Body of pancreas (tissue), 4 donors: ENCODE measurements around the gene GUCY2F. TPM values are rescaled to one million over a fixed set of nuclear protein-coding genes. Genes with fewer than 3 reads are reported as not detected.

Source experiments
- ATAC-seq: fragments of 150-250 bp; one replicate; pipeline ENCODE4 v1.9.1; 2016
- DNase-seq, 4 donors: peaks; one replicate each; pipeline ENCODE4 v3.0.0-alpha.2; 2019
- H3K27ac ChIP-seq, 4 donors: fragments of 200-600 bp; sonication (generic); 1 replicate in 3 of 4; 2 replicates in 1 of 4; pipeline versions ENCODE4 v1.5.1 to v1.6.1; 2016 to 2019; ENCODE audit warnings: mild to moderate bottlenecking in 1 of 4, mixed read lengths in 1 of 4, moderate library complexity in 1 of 4
- H3K27me3 ChIP-seq, 2 donors: fragments of 200-600 bp; sonication (generic); one replicate each; pipeline ENCODE4 v1.6.0; 2016; ENCODE audit warnings: mild to moderate bottlenecking in 1 of 2
- H3K36me3 ChIP-seq, 2 donors: fragments of 200-600 bp; sonication (generic); replicated peaks in 1 of 2; 2 replicates each; pipeline ENCODE4 v1.5.1; 2016; ENCODE audit warnings: low read depth in 2 of 2; ENCODE audit not compliant: insufficient read depth in 1 of 2
- H3K4me1 ChIP-seq: fragments of 200-600 bp; sonication (generic); one replicate; pipeline ENCODE4 v1.6.0; 2016
- H3K4me3 ChIP-seq, 2 donors: fragments of 200-600 bp; sonication (generic); 1 replicate in 1 of 2; 2 replicates in 1 of 2; pipeline ENCODE4 v1.5.1; 2016 to 2019
- H3K9me3 ChIP-seq, 3 donors: fragments of 200-600 bp; sonication (generic); 1 replicate in 2 of 3; 2 replicates in 1 of 3; pipeline ENCODE4 v1.5.1; 2016
- POLR2A ChIP-seq, 3 donors: fragments of 450-650 bp; IDR thresholded peaks; one replicate each; pipeline ENCODE4 v1.6.1; 2016; ENCODE audit warnings: antibody characterized with exemption in 3 of 3, mild to moderate bottlenecking in 2 of 3
- WGBS, 2 donors: methylation state at CpG; one replicate each; pipeline ENCODE4 v1.1.5; 2017; 5-methylcytosine and 5-hydroxymethylcytosine counted together
- intact Hi-C: fragments of 100-400 bp; cut with DNase I; formaldehyde crosslinking; loops from one replicate; pipeline ENCODE4 v1.15.1; 2023
- total RNA-seq, 2 donors: library from RNA; depleted of rRNA; stranded (reverse); fragments of >200 nt; gene quantifications; one replicate each; pipeline ENCODE4 v1.1.0, GENCODE V29; 2016
- TF ChIP-seq, protein P1 (sequence below), 7 experiments: fragments of 450-650 bp in 4 of 7; fragments of 200-600 bp in 3 of 7; sonication (generic) in 3 of 7; IDR thresholded peaks; one replicate each; pipeline ENCODE4 v1.5.1; 2016 to 2019; ENCODE audit warnings: antibody characterized with exemption in 7 of 7

Gene GUCY2F
- total RNA-seq, 2 donors from 2014 or later, result not detected

- no peak for ATAC-seq
- TF ChIP-seq, protein P1, sequence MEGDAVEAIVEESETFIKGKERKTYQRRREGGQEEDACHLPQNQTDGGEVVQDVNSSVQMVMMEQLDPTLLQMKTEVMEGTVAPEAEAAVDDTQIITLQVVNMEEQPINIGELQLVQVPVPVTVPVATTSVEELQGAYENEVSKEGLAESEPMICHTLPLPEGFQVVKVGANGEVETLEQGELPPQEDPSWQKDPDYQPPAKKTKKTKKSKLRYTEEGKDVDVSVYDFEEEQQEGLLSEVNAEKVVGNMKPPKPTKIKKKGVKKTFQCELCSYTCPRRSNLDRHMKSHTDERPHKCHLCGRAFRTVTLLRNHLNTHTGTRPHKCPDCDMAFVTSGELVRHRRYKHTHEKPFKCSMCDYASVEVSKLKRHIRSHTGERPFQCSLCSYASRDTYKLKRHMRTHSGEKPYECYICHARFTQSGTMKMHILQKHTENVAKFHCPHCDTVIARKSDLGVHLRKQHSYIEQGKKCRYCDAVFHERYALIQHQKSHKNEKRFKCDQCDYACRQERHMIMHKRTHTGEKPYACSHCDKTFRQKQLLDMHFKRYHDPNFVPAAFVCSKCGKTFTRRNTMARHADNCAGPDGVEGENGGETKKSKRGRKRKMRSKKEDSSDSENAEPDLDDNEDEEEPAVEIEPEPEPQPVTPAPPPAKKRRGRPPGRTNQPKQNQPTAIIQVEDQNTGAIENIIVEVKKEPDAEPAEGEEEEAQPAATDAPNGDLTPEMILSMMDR (IDR thresholded peaks at IDR 0.05), result no peak
- TF ChIP-seq POLR2A (IDR thresholded peaks at IDR 0.05), result no peak
- Histone ChIP-seq H3K4me3 (no peak overlapping the region), H3K27ac (no peak overlapping the region), H3K27me3 (no peaks in the 10 kb centered on the region), H3K9me3 (no peaks in the 10 kb centered on the region), H3K36me3 (no peaks in the 10 kb centered on the region), H3K4me1 (no peaks in the 10 kb centered on the region)
- intact Hi-C loops, result no loop called here
- no peak for DNase-seq
- WGBS, 2 donors, result 69 to 70% methylated on average over 1 of the region's 1 CpG
Observed at GRCh38 chrX:109374262-109374960, 107.5 kb downstream of the GUCY2F start.

DNA sequence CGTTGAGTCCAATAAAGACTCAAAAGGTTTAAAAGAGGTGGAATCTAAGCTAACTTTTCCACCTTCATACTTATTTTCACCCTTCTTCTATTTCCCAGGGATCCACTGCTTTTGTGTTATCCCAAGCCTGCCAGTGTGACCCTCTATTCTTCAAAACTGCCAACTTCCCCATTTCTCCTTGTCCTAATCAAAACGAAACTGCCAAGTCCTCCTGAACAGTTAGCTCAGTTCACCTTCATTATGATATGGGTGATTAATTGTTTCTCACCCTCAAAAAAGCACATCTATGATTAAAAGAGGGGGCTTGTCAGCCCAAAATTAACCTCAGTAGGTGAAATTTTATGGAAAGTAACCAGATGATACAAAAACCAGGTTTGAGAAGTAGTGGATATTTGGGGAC is 108.4 kb downstream of the GUCY2F start:
- H3K27me3 ChIP-seq, result no peaks in the 10 kb centered on the region
- TF ChIP-seq, protein P1 (IDR thresholded peaks at IDR 0.05), result no peak
- no peak for TF ChIP-seq POLR2A (IDR thresholded peaks at IDR 0.05)
- no peaks in the 10 kb centered on the region for H3K9me3 ChIP-seq
- ATAC-seq, result no peak
- no peaks in the 10 kb centered on the region for H3K4me1 ChIP-seq
- H3K27ac ChIP-seq, result no peak overlapping the region
- H3K4me3 ChIP-seq, result no peak overlapping the region
- 67 to 71% methylated on average over 2 of the region's 2 CpGs for WGBS, 2 donors
- intact Hi-C loops, result no loop called here
- no peak for DNase-seq
- no peaks in the 10 kb centered on the region for H3K36me3 ChIP-seq

DNA sequence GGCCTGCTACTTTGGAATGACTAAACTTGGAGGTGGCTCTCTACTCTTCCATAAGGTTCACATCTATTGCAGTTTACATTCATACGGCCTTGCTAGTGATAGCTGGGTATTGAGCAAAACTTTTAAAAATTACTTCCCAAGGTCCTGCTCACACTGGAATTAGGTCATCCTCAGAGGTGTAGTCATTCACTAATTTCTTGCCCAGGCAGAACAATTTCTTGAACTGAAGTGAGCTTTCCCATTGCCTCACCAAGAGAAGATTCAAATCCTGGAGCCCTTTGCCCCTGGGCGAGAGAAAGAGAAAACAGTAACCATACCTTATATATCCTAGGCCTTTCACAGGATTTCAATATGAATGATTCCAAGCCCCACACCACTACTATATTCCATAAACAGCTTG is 109.2 kb downstream of the GUCY2F start:
- H3K36me3 ChIP-seq, result no peaks in the 10 kb centered on the region
- 70 to 79% methylated on average over 2 of the region's 2 CpGs for WGBS, 2 donors
- H3K4me1 ChIP-seq, result no peaks in the 10 kb centered on the region
- DNase-seq (no peak), ATAC-seq (no peak)
- no peak overlapping the region for H3K27ac ChIP-seq
- H3K9me3 ChIP-seq, result no peaks in the 10 kb centered on the region
- TF ChIP-seq, protein P1 (IDR thresholded peaks at IDR 0.05), result no peak
- no peak for TF ChIP-seq POLR2A (IDR thresholded peaks at IDR 0.05)
- intact Hi-C loops, result no loop called here
- H3K4me3 ChIP-seq, result no peak overlapping the region
- no peaks in the 10 kb centered on the region for H3K27me3 ChIP-seq

- DNase-seq (no peak), ATAC-seq (no peak)
- no peak overlapping the region for H3K4me3 ChIP-seq
- 12 to 13% methylated on average over 1 of the region's 1 CpG for WGBS, 2 donors
- H3K27me3 ChIP-seq, result no peaks in the 10 kb centered on the region
- intact Hi-C loops, result no loop called here
- TF ChIP-seq, protein P1 (IDR thresholded peaks at IDR 0.05), result no peak
- TF ChIP-seq POLR2A (IDR thresholded peaks at IDR 0.05), result no peak
- no peaks in the 10 kb centered on the region for H3K36me3 ChIP-seq
- no peaks in the 10 kb centered on the region for H3K4me1 ChIP-seq
- H3K9me3 ChIP-seq, result no peaks in the 10 kb centered on the region
- H3K27ac ChIP-seq, result no peak overlapping the region
Observed at GRCh38 chrX:109372291-109372690, 109.6 kb downstream of the GUCY2F start.

- H3K4me1 ChIP-seq, result no peaks in the 10 kb centered on the region
- no peak for TF ChIP-seq POLR2A (IDR thresholded peaks at IDR 0.05)
- TF ChIP-seq, protein P1 (IDR thresholded peaks at IDR 0.05), result no peak
- no peak overlapping the region for H3K4me3 ChIP-seq
- intact Hi-C loops, result no loop called here
- H3K36me3 ChIP-seq, result no peaks in the 10 kb centered on the region
- no peaks in the 10 kb centered on the region for H3K9me3 ChIP-seq
- ATAC-seq (no peak), DNase-seq (no peak)
- no peak overlapping the region for H3K27ac ChIP-seq
- 48 to 53% methylated on average over 4 of the region's 4 CpGs for WGBS, 2 donors
- no peaks in the 10 kb centered on the region for H3K27me3 ChIP-seq
Observed at GRCh38 chrX:109362101-109362500, 119.8 kb downstream of the GUCY2F start.
